Measurements from ENCODE around the gene CDHR3.

DNA sequence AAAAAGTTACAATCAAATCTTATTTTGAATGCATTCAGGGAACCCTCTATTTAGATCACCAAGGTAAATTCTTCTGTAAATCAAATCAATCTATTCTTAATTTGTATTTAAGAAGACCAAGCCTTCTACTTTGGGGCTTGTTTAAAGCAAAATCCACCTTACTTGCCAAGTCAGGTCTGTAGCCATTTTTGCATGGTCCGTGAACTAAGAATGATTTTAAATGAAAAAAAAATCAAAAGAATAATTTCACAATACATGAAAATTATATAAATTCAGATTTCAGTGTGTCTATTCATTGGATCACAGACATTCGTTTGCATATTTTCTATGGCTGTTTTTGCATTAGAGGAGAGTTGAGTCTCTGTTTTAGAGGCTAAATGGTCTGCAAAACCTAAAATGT lies 89.6 kb downstream of the CDHR3 start:
- no peak for TF ChIP-seq CTCF (IDR thresholded peaks at IDR 0.05; ENCODE audit: low read length)
- TF ChIP-seq EZH2 (optimal IDR thresholded peaks at IDR 0.05; ENCODE audit: low read depth, low read length), result no peak
- no peak for TF ChIP-seq EZH2phosphoT487 (IDR thresholded peaks at IDR 0.05; ENCODE audit: low read length)
